GM12872 (cell line): ENCODE data around the gene DNAJB2.

Experiments used
- TF ChIP-seq, protein P1 (sequence below): IDR thresholded peaks from 3 replicates; pipeline ENCODE4 v1.5.1; 2011; ENCODE audit warnings: low read depth, mild to moderate bottlenecking, low read length, moderate library complexity; ENCODE audit not compliant: insufficient read depth

The DNAJB2 gene

DNA sequence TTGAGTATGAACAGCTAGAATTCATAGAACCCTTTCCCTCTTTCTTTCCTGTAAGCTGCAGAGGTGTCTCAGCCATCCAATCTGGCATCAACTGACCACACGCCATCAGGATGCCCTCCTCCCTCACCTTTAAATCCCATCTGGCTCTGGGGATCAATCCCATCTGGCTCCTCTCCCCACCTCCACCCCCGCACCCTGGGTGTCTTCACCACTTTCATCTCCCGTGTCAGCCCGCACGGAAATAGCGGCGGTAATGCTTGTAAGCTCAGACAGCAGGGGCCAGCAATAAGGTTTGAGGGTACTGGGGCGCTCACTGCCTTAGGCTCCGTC lies 26.6 kb upstream of the DNAJB2 start:
- TF ChIP-seq, protein P1, sequence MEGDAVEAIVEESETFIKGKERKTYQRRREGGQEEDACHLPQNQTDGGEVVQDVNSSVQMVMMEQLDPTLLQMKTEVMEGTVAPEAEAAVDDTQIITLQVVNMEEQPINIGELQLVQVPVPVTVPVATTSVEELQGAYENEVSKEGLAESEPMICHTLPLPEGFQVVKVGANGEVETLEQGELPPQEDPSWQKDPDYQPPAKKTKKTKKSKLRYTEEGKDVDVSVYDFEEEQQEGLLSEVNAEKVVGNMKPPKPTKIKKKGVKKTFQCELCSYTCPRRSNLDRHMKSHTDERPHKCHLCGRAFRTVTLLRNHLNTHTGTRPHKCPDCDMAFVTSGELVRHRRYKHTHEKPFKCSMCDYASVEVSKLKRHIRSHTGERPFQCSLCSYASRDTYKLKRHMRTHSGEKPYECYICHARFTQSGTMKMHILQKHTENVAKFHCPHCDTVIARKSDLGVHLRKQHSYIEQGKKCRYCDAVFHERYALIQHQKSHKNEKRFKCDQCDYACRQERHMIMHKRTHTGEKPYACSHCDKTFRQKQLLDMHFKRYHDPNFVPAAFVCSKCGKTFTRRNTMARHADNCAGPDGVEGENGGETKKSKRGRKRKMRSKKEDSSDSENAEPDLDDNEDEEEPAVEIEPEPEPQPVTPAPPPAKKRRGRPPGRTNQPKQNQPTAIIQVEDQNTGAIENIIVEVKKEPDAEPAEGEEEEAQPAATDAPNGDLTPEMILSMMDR, result 0 out of 3 replicates have a peak, but pooled peaks have one; percentile 3

DNA sequence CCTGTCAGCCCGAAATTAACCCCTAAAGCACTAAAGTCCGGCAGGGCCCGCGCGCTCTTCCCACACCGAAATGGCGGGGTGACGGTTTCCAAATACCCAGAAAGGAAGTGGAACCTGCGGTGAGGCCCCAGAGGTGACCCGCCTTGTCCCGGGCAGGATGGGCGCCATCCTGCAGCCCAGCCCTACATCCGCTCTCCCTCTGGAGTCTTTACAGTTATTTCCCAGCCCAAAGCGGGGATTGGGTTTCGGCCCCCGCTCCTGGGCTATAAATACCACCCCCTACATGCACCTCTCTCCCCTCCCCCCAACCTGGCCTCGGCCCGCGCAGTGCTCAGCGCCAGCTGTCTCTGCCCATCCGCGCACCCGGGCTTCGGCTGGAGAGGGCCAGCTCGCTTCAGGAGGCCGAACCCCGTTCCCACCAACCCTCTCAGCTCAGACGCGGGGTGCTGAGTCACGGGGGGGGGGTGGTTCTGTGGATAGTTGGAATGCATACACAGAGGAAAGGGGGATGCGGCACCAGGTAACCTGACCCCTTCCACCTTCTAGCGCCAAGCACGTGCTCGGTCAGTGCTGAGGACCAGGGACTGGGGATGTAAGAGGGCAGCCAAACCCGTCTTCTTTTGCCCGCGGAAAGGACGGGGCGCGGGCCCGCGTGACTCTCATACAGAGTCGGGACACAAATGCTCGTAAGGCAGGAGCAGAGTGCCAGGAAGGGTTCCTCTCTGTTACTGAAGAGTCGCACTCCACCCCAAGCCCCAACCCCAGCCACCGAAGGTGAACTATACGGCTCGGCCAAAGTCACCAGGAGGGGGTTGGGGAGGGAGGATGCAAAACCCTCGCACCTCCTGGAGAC lies 26.0 kb upstream of the DNAJB2 start, which contains the start of gene TUBA4B:
TUBA4B (plus strand) TSS at position 344 of the 853 bp plus-strand sequence; CDS start at position 509, 165 bp downstream.
- TF ChIP-seq, protein P1, result no peak

DNA sequence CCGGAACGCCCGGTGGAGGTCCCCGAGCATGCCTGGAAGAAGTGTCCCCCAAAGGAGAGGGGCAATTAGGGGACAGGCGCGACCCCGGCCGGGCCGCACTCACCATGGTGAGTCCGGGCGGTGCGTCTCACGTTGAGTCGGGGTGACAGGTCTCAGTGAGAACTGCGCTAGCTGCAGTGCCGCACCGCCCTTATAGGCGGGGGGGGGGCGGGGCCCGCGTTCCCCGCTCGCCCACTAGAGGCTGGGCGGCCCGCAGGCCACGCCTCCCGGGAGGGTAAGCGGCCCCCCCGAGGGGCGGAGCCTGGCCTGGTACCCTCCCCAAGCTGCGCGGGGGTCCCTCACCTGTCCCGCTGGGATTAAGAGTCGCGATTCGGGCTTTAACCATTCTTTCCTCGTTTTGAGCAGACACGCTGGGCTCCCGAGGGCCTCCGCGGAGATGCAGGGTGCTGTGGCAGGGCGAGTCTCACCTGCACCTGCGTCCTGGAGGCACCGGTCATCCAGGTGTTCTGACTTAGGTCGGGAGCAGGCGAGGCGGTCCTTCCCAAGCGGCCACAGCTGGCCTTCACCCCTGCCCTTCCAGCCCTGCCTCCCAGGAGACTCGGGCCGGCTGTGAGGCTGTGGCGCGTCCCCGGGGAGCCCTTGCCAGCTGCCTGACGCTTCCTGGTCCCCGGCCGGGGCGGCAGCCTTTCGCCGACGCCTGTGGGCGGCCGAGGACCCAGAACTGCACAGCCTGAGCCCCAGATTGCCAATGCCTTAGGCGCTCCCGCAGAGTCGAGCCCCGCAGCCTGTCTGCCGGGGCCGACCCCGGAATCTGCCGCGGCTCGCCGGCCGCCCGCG lies 25.2 kb upstream of the DNAJB2 start, which contains the start of gene TUBA4A:
TUBA4A (minus strand) TSS at position 166 of the 837 bp plus-strand sequence; CDS start at position 106, 60 bp downstream.
- TF ChIP-seq, protein P1, result no peak

DNA sequence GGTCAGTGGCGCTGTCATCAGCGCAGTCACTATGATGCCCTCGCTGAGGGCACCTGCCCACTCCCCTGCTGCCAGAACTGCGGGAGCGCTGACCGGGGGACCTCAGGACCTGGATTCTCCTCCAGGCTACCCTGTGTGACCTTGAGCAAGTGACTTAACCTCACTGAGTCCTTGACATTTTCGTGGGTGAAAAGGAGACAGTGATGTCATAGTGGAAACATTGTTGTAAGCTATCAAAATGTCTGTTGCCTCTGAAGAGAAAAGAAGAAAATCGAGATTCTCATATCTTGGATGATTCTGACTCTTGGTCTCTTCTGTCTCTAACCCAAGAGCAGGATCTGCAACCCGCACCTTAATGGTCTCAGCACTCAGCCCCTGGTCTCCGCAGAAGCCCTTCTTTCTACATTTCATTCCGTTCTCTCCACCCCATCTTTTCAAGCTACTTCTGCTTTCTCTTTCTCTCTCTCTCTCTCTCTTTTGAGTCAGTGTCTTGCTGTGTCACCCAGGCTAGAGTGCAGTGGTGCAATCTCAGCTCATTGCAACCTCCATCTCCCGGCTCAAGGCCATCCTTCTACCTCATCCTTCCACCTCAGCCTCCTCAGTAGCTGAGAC lies 24.5 kb upstream of the DNAJB2 start:
- TF ChIP-seq, protein P1, result no peak

DNA sequence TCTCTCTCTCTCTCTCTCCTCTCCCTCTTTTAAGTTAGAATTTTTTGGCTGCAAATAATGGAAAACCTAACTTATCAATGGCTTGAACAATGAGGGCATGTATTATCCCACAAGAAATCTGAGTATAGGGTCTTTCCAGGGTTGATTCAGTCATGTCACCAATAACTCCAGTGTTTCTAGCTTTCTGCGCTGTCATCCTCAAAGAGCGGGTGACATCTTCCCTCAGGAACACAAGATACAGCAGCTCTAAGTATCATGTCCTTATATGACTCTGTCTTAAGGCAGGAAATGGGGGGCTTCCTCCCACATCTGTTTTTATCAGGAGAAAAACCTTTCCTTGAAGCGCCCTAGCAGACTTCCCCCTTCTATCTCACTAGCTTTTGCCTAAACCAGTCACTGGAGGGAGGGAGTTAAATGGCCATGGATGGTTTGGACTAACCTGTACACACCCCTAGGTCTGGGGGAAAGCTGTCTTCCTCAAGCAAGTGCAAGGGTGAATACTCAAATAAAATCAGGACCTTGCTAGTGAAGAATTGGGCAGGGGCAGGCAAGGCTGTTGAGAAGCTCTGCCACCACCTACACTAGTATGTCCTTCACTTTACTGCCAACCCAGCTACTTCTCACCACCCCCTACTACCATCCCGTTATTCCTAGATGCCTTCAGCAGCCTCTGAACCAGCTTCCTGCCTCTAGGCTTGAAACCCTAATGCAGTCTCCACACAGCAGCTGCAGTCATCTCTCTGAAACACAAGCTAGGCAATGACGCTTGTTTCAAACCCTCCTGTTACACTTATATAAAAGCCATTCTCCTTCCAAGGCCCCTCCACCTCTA lies 17.9 kb upstream of the DNAJB2 start:
- TF ChIP-seq, protein P1, result no peak

DNA sequence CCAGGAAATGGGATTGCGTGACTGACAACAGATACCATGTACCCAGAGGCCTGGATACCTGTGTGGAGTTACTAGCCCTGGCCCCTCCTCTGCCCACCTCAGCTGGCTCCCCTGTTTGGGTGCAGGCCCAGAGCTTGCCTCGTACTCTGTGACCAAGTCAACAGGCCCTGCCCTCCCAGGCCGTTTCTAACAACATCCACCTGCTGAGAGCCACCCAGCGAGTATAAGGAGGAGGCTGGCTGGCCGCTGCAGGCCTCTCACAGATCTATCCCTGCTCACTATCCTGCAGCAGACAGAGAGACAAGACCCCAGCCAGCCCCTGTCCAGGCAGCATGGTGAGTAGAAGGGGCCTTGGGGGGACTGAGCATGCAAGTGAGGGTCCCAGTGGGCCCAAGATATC lies 12.9 kb upstream of the DNAJB2 start:
- TF ChIP-seq, protein P1, result no peak

DNA sequence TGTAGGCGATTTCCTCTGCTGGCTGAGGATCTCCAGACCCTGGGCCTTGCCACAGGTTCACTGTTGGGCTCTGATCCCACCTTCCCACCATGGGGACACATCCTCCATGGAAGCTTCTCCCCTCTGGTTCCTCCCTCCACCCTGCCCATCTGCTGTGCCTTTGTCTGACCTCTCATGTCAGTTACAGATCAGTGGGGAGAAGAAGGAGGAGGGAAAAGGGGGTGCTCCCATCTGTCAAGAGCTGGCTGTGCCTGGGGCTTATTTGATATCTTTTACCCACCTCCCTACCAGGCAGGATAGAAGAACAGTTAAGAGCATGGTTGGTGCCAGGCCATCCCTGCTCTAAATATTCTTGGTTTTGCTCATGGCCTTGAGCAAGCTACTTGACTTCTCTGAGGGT lies 12.3 kb upstream of the DNAJB2 start:
- TF ChIP-seq, protein P1, result no peak
